ENCODE data around the gene SLX9.

SLX9 gene

DNA sequence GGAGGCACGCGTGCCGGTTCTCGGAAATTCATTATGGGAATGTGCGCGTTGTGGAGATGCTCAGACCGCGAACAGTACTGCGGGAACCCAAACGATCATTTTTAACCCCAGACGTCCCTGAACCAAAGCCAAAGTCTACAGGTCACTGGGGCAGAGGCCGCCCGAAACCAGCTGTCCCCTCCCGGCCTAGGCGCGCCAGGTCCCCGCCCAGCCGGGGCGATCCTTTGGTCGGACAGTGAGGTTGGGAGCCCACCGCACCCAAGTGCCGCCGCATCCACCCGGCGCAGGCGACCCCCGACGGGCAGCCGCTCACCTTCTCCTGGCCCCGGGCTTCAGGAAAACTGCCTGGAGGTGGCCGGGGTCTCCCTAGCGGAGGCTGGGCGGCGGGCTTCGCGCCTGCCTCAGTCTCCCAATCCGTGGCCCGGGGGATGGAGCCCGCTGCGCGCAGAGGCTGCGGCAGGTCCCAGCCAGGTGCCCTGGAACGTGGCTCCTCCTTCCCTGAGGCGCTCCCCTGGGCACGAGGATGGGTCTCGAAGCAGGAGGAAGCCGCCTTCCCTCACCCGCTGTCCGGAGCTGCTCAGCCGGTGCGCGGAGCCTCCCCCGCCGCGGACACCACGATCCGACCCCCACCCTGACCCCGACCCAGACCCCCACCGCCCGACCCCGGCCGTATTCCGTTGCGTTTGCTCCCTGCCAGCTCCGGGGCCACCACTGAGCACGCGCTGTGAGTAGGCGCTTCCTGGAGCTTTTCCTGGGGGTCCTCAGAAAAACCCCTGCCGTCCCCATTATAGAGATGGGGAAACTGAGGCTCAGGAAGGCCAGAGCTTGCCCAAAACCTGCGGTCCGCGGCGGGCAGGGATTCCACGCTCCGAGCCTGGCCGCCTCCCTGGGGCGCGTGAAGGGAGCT lies 8.1 kb upstream of the SLX9 start:
- DNase-seq, result no peak

DNA sequence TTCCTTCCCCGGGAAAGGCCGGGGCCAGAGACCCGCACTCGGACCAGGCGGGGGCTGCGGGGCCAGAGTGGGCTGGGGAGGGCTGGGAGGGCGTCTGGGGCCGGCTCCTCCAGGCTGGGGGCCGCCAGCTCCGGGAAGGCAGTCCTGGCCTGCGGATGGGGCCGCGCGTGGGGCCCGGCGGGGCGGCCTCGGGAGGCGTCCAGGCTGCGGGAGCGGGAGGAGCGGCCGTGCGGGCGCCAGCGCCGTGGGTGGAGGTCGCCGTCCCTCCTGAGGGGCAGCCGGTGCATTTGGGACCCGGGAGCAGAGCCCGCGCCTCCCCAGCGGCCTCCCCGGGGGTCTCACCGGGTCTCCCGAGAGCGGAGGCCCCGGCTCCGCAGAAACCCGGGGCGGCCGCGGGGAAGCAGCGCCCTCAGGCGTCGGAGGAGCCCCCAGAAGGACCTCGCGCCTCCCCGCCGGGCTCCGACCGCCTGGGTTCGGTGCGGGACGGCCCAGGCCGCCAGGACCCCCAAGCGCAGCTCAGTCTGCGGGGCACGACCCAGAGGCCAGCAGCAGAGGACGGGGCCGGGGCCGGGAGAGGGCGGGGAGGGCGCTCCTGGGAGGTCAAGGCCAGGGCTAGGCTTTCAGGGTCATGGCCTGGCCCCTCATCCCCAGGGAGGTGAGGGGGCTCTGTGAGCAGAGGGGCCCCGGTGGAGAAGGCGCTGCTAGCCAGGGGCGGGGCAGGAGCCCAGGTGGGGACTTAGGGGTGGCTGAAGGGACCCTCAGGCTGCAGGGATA lies 7.2 kb upstream of the SLX9 start:
- DNase-seq, result no peak

DNA sequence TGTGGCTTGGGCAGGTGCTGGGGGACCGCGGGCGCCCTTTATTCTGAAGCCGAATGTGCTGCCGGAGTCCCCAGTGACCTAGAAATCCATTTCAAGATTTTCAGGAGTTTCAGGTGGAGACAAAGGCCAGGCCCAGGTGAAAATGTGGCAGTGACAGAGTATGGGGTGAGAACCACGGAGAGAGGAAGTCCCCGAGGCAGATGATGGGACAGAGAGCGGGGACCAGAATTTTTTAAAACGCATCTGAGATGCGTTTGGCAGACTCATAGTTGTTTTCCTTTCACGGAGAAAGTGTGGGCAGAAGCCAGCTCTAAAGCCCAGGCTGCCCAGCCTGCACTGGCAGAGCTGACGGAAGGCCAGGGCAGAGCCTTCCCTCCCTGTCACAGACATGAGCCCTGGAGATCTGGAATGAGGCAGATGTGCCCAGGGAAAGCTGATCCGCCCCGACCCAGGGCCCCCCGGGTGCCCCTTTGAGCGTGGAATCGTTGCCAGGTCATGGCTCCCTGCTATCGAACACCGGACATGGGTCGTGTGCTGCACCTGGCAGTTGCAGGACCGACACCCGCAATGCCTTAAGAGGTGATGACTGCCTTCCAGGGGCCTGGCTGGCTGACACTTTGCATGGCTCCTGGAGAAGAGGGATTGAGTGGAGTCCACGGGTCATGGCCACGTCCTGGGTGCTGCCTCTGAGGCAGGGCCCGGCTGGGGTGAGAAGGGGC lies 6.5 kb upstream of the SLX9 start:
- no peak for DNase-seq

DNA sequence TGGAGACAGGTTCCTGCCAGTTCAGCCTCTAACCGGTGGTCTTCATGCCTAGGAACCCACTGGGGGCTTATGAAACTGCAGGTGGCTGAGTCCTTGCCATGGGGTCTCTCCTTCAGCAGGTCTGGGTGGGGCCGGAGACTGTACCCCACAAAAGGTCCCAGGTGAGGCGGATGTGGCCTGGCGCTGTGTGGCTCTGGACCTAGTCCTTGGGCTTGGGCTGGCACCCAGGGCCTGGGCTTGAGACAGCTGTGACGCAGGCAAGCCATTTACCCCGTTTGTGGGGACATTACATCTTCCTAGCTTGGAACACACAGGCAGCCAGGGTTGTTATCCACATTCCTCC lies 5.9 kb upstream of the SLX9 start:
- no peak for DNase-seq

DNA sequence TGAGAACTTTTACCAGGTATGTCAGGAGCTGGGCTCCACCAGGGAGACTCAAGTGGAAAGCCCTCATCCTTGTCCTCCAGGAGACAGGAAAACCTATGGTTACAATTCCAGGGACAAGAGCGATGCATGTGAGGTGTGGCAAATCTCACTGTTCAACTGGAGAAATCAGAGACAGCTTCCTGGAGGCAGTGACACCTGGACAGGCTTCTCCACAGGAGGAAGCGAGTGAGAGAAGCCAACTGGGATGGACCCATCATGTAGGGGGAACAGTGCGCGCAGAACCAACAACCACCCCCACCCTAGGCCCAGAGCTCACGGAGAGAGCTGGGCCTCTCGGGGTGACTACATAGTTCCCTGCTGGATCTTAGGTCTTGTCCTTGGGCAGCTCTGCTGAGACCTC lies 5.6 kb upstream of the SLX9 start:
- DNase-seq, result no peak

DNA sequence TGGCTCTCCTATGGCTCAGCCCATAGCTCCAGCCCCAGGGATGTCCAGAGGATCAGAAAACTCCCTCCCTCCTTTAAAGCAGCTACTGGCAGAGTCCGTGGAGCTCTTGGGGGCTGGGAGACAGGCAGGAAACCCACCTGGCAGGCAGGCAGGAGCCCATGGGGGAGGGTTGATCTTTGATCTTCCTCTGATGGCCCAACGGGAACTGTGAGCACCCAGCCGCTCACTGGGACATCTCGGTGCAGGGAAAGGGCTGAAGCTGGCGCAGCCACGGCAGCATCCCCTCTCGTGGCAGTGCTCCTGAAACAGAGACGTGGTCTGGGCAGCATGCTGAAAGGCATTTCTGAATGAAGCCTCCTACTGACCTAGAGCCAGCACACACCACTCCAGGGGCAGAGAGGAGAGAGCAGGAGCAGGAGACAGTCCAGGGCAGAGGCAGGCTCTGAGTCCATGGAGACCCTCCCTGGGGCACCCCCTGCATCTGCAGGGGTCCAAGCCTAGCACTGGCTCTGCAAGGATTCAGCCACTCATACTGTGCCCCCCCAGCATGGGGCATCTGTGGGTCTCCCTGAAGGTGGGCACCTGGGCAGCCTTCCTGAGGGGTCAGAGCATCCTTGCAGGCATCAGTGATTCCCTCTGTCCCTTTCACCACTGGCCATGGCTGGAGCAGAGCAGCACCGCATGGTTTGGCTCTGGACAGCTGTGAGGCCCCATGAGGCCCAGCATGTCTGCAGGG lies 4.9 kb upstream of the SLX9 start:
- DNase-seq, result no peak

DNA sequence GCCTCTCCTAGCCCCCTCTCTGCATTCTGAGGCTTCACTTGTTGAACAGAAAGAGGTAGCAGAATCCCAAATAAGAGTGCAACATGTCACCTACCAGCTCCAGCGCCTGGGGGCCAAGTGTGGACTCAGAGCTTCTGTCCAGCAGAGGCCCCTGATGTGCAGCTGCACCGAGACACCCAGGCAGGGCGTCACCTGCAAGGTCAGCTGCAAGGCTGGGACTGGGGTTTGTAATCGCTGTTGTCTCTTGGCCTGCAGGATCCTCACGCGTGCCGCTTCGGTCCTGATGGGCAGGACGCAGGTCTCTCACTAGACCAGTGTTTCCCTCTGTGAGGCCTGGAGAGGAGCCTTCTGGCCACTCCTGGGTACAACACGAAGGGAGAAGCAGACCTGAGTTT lies 4.3 kb upstream of the SLX9 start:
- DNase-seq, result no peak

DNA sequence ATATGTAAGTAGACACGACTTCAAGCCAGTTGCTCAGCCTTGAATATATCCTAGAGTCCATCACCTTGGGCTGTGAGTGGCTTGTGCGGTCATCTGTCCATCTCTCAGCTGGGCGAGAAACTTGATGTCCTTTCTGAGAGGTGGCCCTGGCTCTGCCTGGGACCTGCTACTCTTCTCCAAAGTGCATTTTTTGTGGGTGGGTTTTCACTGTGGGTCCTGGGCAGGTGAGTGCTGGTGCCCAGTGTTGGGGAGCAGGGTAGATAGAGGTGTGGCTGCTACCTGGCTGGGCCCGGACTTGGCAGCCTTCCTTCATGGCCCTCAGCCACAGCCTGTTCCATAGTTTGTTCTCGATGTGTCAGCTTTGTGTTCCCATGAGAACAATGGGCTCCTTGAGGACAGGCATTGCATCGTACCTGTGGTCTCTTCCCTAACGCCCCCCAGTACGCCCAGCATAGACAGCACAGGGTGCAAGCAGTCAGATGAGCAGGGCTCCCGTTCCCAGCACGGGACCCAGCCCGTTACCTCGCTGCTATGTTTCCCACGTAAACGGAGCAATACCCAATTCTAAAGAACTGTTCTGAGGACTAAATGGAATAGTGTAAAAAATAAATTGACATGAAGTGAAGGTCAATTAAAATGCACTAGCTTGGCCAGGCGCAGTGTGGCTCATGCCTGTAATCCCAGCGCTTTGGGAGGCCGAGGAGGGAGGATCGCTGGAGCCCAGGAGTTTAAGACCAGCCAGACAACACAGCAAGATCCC lies 877 bp upstream of the SLX9 start:
- DNase-seq, result no peak

DNA sequence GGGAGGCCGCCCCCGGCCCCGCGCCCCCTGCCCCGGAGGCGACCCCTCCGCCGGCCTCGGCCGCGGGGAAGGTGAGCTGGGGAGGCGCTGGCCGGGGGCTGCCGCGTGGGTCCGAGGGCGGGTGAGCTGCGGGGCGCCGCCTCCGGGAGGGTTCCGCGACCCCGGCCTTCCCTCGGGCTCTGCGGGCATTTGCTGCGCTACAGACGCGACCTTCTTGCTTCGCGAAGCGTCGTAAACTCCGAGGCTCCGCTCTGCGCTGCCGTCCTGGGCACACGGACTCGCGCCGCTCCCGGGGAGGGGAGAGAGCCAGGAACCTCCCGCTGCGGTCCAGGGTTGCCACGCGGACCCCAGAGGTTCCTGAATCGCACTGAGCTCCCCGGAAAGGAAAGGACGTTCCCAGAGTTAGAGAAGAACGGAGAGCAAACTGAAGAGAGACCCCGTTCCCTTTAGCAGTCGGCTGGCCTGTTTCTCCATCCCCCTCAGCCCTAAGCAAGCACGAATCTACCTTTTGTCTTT lies 345 bp downstream of the SLX9 start:
- no peak for DNase-seq

DNA sequence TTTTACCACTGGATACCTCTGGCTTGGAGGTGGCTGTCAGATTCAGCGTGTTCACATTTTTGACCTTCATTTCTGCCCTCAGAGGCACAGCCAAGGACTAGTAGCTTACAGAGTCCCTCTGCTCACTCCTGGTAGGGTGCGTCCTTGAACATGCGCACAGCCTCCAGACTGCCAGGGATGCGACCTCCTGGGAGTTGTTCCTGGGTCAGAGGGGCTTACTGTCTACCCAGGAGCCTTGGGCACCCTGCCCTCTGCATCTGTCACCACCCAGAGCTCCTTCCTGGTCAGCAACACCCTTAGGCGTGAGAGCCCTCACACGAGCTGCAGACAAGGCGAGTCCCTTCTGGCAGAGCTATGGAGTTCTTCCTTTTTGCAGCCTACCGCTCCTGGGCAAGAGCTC lies 1.7 kb downstream of the SLX9 start:
- no peak for DNase-seq

DNA sequence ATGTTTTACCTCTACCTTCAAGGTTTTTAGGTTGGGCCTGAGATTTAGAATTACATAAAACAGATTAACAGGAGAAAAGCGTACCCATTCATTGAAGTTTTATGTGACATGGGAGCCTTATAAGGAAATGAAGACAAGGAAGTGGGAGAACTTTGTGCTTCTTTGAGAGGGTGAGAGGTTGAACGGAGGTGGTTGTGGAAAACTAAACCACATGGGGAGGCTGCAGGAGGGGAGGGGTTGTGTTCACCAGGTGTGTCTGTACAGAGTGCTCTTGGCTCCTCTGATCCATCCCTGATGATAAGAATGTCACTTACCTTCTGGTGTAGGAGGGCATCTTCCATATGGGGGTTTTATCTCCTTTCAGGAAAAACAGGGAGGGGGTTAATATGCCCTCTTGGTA lies 2.7 kb downstream of the SLX9 start:
- DNase-seq, result no peak

DNA sequence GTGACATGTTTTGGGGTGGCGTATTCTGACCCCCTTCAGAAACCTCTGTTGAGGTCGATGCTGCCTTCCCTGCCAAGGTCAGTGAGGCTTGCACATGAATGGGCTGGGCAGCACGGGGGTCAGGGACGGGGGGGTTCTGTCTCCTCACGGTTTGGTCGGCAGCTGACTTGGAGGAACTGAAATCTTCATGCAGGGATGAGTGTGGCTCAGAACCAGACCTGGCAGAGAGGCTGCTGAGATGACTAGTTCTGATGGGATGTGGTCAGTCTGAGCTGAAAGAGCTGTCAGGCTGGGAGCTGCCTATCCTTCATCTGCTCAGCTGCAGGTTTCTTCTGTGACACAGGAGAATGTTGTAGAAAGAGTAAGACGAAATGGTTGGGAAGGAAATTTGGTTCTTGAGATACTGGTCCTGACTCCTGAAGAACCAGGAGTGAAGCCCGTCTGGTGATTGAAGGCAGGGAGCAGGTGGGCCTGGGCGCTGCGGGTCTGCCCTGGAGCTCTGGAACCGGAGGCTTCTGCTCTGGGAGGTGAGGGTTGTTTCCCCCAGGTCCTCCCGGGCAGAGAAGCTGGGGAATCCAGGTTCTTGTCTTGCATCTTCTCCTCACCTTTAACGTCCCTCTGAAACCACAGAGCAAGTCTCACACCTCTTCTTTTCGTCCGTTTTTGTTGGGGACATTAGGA lies 3.3 kb downstream of the SLX9 start:
- DNase-seq, result no peak

DNA sequence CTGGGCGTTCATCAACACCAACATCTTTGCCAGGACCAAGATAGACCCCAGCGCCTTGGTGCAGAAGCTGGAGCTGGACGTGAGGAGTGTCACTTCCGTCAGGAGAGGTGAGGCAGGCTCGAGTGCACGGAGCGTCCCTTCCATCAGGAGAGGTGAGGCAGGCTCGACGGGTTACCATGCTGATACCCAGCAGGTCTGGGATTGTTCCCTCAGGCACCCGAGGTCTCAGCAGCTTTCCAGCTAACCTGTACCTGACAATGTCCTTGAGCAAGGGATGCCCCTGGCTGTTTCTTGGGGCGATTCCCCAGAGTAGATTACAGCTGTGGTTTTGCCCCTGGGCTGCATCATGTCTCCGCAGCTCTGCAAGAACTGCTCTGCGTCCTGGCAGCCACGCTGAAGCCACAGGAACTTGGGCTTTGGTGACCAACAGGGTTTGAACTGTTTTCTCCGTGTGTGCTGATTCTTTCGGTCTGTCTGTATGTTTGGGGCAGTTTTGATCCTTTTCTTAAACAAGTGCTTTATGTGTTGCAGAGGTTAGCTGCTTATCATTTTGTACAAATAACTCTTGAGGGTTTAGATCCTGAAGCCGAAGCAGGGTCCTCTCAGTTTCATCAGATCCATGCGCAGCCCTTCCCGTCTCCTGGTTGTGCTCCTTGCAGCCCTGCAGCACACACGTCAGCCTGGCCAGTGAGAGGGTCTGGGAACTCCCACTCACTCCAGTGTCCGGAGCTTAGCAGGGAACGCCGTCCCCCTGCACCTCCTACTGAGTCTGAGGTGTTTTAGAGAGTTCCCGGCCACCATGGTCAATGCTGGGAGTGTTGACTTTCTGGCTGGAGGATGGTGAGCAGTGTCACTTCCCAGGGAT lies 4.1 kb downstream of the SLX9 start:
- no peak for DNase-seq

DNA sequence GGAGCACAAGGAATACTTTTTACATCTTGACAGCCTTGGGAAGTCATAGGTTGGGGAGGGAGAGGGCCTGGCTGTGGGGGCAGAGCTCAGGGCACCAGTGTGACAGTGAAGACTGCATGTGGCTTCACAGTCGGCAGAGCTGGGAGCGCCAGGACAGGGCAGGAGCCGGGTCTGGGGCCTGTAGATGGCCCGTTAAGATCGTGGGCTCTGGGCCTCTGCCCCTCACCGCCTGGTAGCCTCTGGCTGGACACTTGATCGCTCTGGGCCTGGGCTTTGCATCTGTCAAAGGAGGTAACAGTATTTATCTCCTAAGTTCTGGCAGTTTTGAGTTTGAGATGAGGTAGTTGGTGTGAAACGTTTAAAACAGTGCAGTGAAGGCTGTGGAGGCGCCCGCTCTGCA lies 4.8 kb downstream of the SLX9 start:
- no peak for DNase-seq

DNA sequence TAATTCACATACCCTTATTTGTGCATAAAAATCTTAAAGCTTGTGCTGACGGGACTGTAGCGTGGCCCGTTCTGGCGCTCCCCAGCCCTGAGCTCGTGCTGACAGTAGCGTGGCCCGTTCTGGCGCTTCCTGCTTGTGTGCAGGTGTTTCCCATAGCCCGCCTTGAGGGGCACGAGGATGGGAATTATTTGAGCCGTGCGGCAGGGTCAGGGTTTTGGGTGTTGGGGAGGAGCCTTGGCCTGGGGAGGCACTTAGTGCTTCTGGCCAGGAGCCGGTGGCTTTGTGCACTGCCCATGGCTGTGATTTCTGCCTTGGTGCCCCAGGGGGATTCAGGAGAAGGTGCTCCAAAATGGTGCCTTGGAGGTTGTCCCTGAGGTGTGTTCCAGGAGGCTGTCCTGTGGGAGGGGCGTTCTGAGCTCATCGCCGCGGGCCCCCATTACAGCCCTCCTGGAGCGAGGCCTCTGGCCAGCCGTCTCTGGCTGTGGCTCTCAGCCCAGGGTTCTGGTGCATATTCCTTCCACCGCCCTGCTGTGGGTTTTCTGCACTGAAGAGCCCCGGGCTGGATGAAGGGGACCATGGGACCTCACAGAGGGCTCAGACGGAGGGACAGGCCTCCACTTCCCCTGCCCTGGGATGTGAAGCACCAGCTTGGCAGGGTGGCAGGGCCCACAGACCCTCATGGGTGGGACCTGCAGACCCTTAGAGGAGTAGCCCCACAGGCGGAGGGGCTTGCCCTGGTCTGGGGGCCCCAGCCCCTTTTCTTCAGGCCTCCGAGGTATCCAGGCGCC lies 6.6 kb downstream of the SLX9 start:
- no peak for DNase-seq

DNA sequence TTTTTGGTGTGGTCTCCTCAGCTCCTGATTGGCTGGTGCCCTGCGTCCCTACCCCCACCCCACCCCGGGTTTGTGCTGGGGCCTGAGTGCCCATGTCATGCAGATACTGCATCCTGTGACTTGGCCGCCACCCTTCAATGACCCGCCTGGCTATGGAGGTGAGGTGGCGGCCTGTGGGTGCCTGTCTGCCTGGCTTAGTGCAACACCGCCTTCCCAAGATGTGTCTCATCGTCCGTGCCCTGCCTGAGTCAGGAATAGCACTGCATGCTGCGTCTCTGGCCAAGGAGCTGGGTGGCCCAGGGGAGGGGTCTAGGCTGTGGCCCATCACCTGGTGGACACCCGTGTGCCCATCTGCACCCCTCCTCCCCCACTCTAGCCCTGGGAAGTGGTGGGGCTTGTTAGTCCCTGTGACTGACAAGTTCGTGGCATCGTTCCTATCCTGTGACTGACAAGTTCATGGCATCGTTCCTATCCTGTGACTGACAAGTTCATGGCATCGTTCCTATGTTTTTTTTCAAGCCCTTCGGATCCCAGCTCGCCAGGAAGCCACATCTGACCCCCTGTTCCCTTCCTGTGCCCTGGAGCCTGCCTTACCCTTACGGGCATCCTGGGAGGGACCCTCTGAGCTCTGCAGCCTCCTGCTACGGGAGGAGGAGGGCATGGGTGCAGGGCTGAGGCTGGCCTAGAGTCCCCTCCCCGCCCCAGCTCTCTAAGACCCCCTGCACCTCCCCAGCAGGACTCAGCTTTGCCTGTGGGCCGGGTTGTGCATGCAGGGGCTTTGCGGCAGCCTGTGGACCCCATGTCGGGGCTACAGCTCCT lies 7.5 kb downstream of the SLX9 start:
- no peak for DNase-seq

DNA sequence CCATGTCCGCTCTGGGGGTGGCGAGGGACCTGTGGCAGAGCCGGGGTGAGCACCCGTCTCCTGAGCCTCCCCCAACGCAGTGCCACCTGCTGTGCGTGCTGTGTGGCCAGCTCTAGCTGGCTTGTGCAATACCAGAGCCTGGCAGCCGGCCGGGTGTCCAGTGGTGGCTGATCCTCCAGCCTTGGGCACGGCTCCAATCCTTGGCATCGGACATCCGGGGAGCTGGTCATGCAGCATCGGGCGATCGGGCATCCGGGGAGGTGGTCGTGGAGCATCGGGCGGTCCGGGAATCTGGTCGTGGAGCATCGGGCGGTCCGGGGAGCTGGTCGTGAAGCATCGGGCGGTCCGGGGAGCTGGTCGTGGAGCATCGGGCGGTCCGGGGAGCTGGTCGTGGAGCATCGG lies 8.1 kb downstream of the SLX9 start:
- no peak for DNase-seq

DNA sequence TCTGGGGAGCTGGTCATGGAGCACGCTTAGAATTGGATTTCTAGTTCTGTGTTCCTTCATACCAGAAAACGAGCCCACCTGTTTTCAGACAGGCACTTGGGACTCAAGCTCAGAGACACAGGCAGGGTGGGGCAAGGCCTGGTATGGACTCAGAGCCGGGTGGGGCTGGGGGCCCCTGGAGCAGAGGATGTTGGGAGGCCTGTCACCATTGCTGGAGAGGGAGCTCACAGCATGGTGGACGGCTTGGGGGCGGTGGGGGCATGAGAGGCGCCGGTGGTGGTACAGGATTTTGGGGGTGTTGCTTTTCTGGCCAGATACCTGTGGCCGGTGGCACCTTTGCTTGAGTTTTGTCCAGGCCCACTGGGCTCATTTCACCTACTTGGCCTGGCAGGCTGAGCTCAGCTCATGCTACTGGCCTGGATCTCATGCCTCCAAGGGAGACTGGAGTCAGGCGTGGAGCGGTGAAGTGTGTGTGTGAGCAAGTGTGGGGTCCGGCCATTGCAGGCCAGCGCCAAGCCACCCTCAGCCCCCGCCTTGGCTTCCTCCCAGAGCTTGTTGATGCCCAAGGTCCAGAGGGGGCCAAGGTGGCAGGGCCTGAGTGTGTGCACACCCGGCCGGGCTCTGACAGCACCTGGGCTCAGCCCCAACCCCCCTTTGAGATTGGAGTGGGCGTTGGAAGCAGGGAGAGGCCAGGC lies 8.7 kb downstream of the SLX9 start:
- no peak for DNase-seq

All from NCI-H1417 treated with DMSO at 0.1 percent for 48 hours (cell line).